Mucosa of rectum (tissue), 2 donors: ENCODE results near the gene MYOM1.
A peak's percentile ranks its signal among the peaks of the same experiment; 100 is the strongest.
"Not testable (repeated sequence)": the region's sequence is repeated elsewhere in the genome, so short reads cannot be mapped to it uniquely, and the experiment has no call there.

Experiments
- H3K27ac ChIP-seq, 2 donors: one replicate each; pipeline ENCODE4 v1.7.0; 2013; ENCODE audit warnings: inconsistent platforms in 2 of 2, low read depth in 2 of 2, low read length in 2 of 2
- H3K27me3 ChIP-seq, 2 donors: one replicate each; pipeline ENCODE4 v1.7.0; 2013; ENCODE audit warnings: low read length in 2 of 2; ENCODE audit not compliant: control insufficient read depth in 2 of 2, insufficient read depth in 2 of 2
- H3K36me3 ChIP-seq, 2 donors: one replicate each; pipeline ENCODE4 v1.7.0; 2013; ENCODE audit warnings: low read length in 2 of 2; ENCODE audit not compliant: control insufficient read depth in 2 of 2, insufficient read depth in 2 of 2
- H3K4me1 ChIP-seq, 2 donors: one replicate each; pipeline ENCODE4 v1.7.0; 2013; ENCODE audit warnings: low read length in 2 of 2, mild to moderate bottlenecking in 1 of 2; ENCODE audit not compliant: control insufficient read depth in 2 of 2, insufficient read depth in 2 of 2
- H3K4me3 ChIP-seq, 2 donors: one replicate each; pipeline ENCODE4 v1.7.0; 2013; ENCODE audit warnings: low read length in 2 of 2
- H3K9ac ChIP-seq, 2 donors: one replicate each; pipeline ENCODE4 v1.7.0; 2013; ENCODE audit warnings: low read length in 2 of 2, low read depth in 1 of 2, mild to moderate bottlenecking in 1 of 2
- H3K9me3 ChIP-seq, 2 donors: one replicate each; pipeline ENCODE4 v1.7.0; 2013; ENCODE audit warnings: low read length in 2 of 2; ENCODE audit not compliant: control insufficient read depth in 2 of 2
- donor health status: healthy.
- donor health status: Normal muscosa, but diverticular disease.

MYOM1 gene

DNA sequence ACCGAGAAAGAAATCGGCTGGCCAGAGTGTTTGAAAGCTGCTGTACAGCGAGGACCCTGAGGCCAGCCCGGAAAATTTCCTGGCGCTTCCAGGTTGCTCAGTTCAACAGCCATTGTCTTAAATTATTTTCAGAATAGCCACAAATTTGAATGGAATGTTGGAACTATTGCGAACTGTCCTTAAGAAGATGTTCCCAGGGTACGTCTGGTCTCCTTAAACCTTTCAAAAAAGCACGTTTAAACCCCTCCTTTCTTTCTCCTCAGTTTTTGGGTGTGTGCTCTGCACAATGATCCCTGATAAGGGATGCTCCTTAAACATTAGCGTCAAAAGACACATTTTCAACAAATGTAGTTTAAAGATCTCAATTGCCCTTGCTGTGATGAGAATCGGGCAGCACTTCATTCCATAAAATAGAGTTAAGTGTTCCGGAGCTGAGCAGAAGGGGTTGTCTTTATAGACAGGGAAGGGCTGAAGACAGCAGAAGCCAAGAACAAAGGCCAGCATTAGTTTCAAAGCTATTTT, 192.3 kb downstream of the MYOM1 start:
- peak overlapping the region in 1 of 2 donors; percentile 63 for H3K27ac ChIP-seq
- no peaks in the 10 kb centered on the region for H3K9me3 ChIP-seq
- H3K4me3 ChIP-seq = no peak overlapping the region
- no peak overlapping the region for H3K9ac ChIP-seq
- H3K27me3 ChIP-seq = no peaks in the 10 kb centered on the region
- no peaks in the 10 kb centered on the region for H3K36me3 ChIP-seq
- H3K4me1 ChIP-seq = peaks cover 3 to 14% of the 10 kb centered on the region in 2 donors

DNA sequence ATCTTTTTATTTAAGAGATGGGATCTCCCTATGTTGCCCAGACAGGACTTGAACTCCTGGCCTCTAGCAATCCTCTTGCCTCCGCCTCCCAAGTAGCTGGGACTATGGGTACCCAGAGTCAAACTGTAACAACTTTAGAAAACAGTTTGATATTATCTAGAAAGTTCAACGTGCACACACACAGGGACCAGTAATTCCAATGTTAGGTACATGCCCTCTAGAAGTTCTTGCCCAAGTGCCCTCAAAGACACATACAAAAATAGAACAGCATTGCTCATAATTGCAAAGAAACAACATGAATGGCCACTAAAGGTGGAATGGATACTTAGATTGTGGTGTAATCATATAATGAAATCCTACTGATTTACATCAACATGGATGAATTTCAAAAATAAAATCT, 194.2 kb downstream of the MYOM1 start:
- H3K36me3 ChIP-seq = no peaks in the 10 kb centered on the region
- H3K4me3 ChIP-seq = no peak overlapping the region
- no peaks in the 10 kb centered on the region for H3K27me3 ChIP-seq
- peaks cover 3 to 14% of the 10 kb centered on the region in 2 donors for H3K4me1 ChIP-seq
- H3K9me3 ChIP-seq = no peaks in the 10 kb centered on the region
- no peak overlapping the region for H3K27ac ChIP-seq
- H3K9ac ChIP-seq = no peak overlapping the region

DNA sequence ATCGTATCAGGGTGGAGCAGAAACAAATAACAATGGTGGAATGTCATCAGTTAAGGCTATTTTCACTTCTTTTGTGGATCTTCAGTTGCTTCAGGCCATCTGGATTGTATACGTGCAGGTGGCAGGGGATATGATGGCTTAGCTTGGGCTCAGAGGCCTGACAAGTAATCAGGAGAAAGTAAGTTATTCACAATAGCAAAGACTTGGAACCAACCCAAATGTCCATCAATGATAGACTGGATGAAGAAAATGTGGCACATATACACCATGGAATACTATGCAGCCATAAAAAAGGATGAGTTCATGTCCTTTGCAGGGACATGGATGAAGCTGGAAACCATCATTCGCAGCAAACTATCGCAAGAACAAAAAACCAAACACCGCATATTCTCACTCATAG, 196.2 kb downstream of the MYOM1 start:
- H3K9ac ChIP-seq, H3K27me3 ChIP-seq, H3K27ac ChIP-seq, H3K36me3 ChIP-seq, H3K4me3 ChIP-seq, H3K4me1 ChIP-seq, H3K9me3 ChIP-seq: not testable (repeated sequence)
